Lower lobe of right lung (tissue), 2 donors: ENCODE measurements around the gene ACER2. TPM values are rescaled to one million over a fixed set of nuclear protein-coding genes. Genes with fewer than 3 reads are reported as not detected.

Experiments
- ATAC-seq, 2 donors: fragments of 200-7000 bp; cut with Tn5 transposase; one replicate each; pipeline ENCODE4 v1.9.1; 2020 to 2022; ENCODE audit warnings: mild to moderate bottlenecking in 2 of 2, moderate library complexity in 2 of 2
- DNase-seq: peaks from one replicate; pipeline ENCODE4 v3.0.0-alpha.2; 2020
- H3K27ac ChIP-seq: fragments of 200-600 bp; one replicate; pipeline ENCODE4 v1.8.0; 2022
- H3K27me3 ChIP-seq: fragments of 200-600 bp; one replicate; pipeline ENCODE4 v1.8.0; 2022; ENCODE audit warnings: low read depth
- H3K36me3 ChIP-seq: fragments of 200-600 bp; one replicate; pipeline ENCODE4 v1.8.0; 2022; ENCODE audit warnings: mild to moderate bottlenecking
- H3K4me1 ChIP-seq: fragments of 200-600 bp; one replicate; pipeline ENCODE4 v1.8.0; 2022
- H3K4me3 ChIP-seq: fragments of 200-600 bp; one replicate; pipeline ENCODE4 v1.8.0; 2022; ENCODE audit warnings: mild to moderate bottlenecking
- H3K9me3 ChIP-seq: fragments of 200-600 bp; one replicate; pipeline ENCODE4 v1.8.0; 2022
- intact Hi-C: fragments of 100-400 bp; cut with DNase I; formaldehyde crosslinking; loops from one replicate; pipeline ENCODE4 v1.11.0; 2022
- total RNA-seq: library from RNA; stranded (reverse); fragmentation: NEBNext Ultra II Directional; extraction: Animal tissue kit (Norgen Biotek cat#: 25700); gene quantifications from one replicate; pipeline ENCODE4 v1.2.1, GENCODE V29; 2021
- TF ChIP-seq, protein P1 (sequence below): fragments of 200-600 bp; IDR thresholded peaks from one replicate; pipeline ENCODE4 v1.8.0; 2022; ENCODE audit warnings: antibody characterized with exemption, mild to moderate bottlenecking
- donor health status: DM: no; HTN: yes; CAD: no; lungs with severe emphysema.

Gene ACER2
- total RNA-seq, 1 donor from 2014 or later: 5.9 TPM

DNA sequence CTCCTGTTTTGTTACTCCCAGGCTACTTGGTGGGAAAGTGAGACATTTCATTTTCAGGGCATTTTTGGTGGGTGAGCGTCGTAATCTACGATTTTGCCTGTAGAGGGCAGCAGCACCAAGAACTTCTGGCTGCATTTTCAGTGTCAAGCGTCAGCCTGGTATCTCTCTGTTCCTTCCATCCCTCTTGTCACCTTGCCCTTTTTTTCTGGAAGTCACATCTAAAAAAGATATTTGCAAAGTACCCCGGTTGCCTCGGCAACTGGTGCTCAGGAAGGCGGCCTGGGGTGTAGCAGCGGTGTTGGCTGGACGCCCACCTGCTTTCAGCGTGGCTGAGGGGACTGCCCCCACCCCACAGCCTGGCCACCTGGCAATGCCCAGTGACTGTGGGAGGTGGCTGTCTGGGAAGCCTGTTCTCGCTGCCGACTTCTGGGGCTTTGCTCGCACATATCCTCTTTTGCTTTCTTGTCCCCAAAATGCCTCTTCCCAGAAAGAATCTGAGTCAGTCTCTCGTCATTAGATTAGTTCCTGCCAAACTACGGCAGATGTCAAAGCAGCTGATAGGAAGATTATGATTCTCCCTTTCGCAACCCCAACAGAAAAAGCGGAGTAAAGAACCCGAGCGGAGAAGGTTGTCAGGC is 84.5 kb downstream of the ACER2 start:
- TF ChIP-seq, protein P1, sequence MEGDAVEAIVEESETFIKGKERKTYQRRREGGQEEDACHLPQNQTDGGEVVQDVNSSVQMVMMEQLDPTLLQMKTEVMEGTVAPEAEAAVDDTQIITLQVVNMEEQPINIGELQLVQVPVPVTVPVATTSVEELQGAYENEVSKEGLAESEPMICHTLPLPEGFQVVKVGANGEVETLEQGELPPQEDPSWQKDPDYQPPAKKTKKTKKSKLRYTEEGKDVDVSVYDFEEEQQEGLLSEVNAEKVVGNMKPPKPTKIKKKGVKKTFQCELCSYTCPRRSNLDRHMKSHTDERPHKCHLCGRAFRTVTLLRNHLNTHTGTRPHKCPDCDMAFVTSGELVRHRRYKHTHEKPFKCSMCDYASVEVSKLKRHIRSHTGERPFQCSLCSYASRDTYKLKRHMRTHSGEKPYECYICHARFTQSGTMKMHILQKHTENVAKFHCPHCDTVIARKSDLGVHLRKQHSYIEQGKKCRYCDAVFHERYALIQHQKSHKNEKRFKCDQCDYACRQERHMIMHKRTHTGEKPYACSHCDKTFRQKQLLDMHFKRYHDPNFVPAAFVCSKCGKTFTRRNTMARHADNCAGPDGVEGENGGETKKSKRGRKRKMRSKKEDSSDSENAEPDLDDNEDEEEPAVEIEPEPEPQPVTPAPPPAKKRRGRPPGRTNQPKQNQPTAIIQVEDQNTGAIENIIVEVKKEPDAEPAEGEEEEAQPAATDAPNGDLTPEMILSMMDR: peak; percentile 71
- H3K4me1 ChIP-seq: peaks cover 9% of the 10 kb centered on the region
- peak; percentile 51 for DNase-seq
- ATAC-seq: peak; percentile 70 to 73
- H3K27me3 ChIP-seq: no peaks in the 10 kb centered on the region
- H3K27ac ChIP-seq: peak overlapping the region; percentile 71
- peak overlapping the region; percentile 39 for H3K4me3 ChIP-seq
- intact Hi-C loops: no loop called here
- no peaks in the 10 kb centered on the region for H3K9me3 ChIP-seq
- no peaks in the 10 kb centered on the region for H3K36me3 ChIP-seq

DNA sequence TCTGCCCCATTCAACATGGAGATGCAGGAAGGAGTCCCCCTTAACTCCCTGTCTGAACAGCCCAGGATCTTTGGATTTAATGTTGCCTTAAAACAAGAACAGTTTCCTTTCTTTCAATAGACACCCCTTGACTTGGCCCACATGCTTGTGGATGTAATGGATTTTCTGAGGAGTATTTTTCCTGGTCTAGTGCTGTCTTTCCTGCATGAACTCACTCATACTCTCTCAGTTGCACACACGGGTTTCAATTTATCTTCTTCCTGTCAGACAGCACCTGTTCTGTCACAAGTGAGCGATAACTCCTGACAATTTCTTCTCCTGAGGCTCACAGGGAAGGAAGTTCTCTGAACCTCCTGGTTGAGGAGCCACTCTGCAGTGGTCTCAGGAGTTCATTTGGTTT is 85.1 kb downstream of the ACER2 start:
- intact Hi-C loops: no loop called here
- DNase-seq (no peak), ATAC-seq (no peak)
- Histone ChIP-seq H3K4me3 (no peak overlapping the region), H3K9me3 (no peaks in the 10 kb centered on the region), H3K4me1 (peaks cover 9% of the 10 kb centered on the region), H3K36me3 (no peaks in the 10 kb centered on the region), H3K27ac (no peak overlapping the region), H3K27me3 (no peaks in the 10 kb centered on the region)
- TF ChIP-seq, protein P1: no peak

DNA sequence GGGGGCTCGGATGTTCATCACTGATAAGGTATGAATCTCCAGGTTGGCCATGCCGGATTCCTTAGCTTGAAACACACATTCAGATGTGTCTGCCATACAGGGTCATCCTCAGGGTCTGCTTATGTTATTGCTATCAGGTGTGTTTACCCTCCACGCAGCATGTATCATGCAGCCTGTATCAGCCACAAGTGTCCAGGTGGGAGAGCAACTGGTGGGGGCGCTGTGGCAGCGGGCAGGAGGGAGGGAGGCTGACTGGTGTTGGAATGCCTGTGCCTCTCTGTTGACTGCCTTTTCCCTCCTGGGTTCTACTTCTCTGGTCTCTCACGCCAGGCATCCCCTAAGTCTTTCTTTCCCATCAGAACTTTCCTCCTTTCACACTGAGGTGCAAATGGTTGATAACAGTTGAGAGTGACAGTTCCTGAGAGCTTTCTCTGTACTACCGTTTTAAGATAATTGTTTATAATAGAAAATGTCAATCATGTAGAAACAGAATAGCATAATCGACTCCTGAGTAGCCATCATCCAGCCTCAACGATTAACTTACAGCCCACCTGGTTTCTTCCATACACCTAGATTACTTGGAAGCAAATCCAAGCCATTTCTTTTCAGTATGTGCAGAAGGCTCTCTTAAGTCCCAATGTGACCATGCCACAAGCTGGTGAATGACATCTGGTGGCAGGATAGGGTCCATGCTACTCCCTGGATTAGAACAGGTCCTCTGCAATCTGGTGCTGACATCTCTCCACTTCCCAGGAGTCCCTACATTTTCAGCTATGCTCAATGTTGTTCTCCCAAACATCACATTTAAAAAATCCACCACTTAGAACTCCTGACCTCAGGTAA is 86.6 kb downstream of the ACER2 start:
- Histone ChIP-seq H3K27me3 (no peaks in the 10 kb centered on the region), H3K4me3 (no peak overlapping the region), H3K9me3 (peaks cover 3% of the 10 kb centered on the region), H3K27ac (no peak overlapping the region), H3K36me3 (no peaks in the 10 kb centered on the region), H3K4me1 (peaks cover 9% of the 10 kb centered on the region)
- intact Hi-C loops: no loop called here
- TF ChIP-seq, protein P1: no peak
- DNase-seq (no peak), ATAC-seq (no peak)

DNA sequence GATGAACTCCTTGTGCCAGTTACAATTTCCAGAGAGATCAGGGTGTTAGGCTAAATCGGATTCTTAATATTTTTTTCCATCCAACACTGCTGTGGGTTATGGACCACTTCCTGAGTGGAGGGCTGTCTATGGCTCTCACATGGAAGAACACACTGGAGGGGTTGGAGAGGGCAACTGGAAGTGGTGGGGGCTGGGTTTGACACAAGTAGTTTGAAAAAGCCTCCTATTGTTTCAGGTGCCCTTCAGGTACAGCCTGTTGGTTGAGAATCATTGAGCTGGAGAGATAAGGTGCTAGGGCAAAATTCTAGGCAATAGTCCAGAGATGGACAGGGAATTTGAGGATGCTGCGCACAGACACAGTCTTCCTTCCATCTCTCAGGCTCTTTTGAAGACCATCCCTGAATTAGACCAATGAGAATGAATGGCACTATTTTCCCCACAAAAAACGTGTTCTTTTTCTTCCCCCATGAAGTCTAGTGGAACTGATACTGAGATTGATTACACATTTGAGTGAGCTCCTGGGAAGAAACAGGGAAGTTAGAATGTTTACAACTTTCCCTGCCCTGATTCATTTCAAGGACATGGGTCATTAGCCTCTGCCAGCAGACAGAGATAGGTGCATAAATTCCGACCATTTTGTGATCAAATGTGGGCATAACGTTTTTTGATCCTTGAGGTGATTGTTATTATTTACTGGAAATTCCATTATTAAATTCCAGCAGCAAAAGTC is 87.7 kb downstream of the ACER2 start:
- intact Hi-C loops: no loop called here
- H3K4me1 ChIP-seq: peaks cover 9% of the 10 kb centered on the region
- no peak overlapping the region for H3K27ac ChIP-seq
- DNase-seq (no peak), ATAC-seq (no peak)
- TF ChIP-seq, protein P1: no peak
- H3K36me3 ChIP-seq: no peaks in the 10 kb centered on the region
- no peak overlapping the region for H3K4me3 ChIP-seq
- H3K9me3 ChIP-seq: peaks cover 5% of the 10 kb centered on the region
- no peaks in the 10 kb centered on the region for H3K27me3 ChIP-seq

DNA sequence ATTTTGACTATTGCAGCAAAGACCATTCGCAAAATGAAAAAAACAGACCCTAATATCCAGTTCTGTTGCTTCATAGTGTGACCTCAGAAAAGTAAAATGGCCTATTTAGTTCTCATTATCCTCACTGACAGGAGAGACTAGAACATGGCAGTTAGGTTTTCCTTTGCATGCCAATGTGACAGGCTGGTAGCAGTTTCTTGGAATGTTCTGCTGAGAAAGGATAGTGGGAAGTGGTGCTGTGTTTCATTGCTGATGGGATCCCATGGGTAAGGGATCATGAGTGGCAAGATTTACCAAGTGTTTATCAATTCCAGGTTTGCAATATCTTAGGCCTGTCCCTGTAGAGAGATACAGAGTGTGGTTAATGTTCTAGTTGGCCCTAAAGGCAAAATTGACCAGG is 88.5 kb downstream of the ACER2 start:
- TF ChIP-seq, protein P1: no peak
- Histone ChIP-seq H3K27me3 (no peaks in the 10 kb centered on the region), H3K36me3 (no peaks in the 10 kb centered on the region), H3K9me3 (peaks cover 5% of the 10 kb centered on the region), H3K4me3 (no peak overlapping the region), H3K4me1 (peaks cover 9% of the 10 kb centered on the region), H3K27ac (no peak overlapping the region)
- intact Hi-C loops: no loop called here
- ATAC-seq: no peak
- DNase-seq: no peak
